ENCODE results near the gene ADAM11.

DNA sequence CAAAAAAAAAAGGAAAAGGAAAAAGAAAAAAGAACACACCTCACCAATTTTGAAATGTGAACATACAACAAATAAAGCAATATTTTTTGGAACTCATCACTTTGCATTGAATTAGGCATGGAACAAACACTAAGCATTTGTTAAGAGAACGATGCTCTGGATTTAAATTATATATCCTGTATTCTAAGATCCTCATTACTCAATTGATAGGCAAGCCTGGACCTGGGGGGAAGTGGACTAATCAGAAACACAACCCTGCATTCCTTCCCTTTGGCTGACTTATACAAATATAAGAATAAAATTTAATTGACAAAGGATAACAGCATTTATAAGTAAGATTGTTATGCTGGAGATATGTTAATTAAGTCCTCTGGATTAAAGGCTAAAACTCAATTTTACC is 69.1 kb downstream of the ADAM11 start:
- TF ChIP-seq, protein P1, sequence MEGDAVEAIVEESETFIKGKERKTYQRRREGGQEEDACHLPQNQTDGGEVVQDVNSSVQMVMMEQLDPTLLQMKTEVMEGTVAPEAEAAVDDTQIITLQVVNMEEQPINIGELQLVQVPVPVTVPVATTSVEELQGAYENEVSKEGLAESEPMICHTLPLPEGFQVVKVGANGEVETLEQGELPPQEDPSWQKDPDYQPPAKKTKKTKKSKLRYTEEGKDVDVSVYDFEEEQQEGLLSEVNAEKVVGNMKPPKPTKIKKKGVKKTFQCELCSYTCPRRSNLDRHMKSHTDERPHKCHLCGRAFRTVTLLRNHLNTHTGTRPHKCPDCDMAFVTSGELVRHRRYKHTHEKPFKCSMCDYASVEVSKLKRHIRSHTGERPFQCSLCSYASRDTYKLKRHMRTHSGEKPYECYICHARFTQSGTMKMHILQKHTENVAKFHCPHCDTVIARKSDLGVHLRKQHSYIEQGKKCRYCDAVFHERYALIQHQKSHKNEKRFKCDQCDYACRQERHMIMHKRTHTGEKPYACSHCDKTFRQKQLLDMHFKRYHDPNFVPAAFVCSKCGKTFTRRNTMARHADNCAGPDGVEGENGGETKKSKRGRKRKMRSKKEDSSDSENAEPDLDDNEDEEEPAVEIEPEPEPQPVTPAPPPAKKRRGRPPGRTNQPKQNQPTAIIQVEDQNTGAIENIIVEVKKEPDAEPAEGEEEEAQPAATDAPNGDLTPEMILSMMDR (IDR thresholded peaks at IDR 0.05) = no peak
- no peak for TF ChIP-seq POLR2A (IDR thresholded peaks at IDR 0.05)

All from Peyer's patch (tissue), 4 donors.